HepG2 (cell line): Measurements from ENCODE around the gene LRR1. TPM values are rescaled to one million over a fixed set of nuclear protein-coding genes. Genes with fewer than 3 reads are reported as not detected.

Experiments
- ARID5B ChIP-seq: IDR thresholded peaks from 2 replicates; pipeline ENCODE4 v1.4.0; 2020; ENCODE audit warnings: mild to moderate bottlenecking, missing genetic modification reagents
- GLMP ChIP-seq: sonication (generic); formaldehyde crosslinking; IDR thresholded peaks from 2 replicates; pipeline ENCODE4 v1.9.0; 2021; ENCODE audit warnings: missing genetic modification reagents, mild to moderate bottlenecking, borderline replicate concordance
- GMEB2 ChIP-seq: IDR thresholded peaks from 2 replicates; pipeline ENCODE4 v1.6.1; 2016; ENCODE audit warnings: missing biosample characterization, missing genetic modification reagents, low read depth
- NKX3-1 ChIP-seq: sonication (generic); formaldehyde crosslinking; IDR thresholded peaks from 2 replicates; pipeline ENCODE4 v1.5.0; 2020; ENCODE audit warnings: missing genetic modification reagents
- SIX4 ChIP-seq: sonication (generic); formaldehyde crosslinking; IDR thresholded peaks from 2 replicates; pipeline ENCODE4 v1.4.0; 2020; ENCODE audit warnings: missing genetic modification reagents
- ZBTB7A ChIP-seq: sonication (generic); formaldehyde crosslinking; IDR thresholded peaks from 2 replicates; pipeline ENCODE4 v1.8.0; 2022; ENCODE audit warnings: mild to moderate bottlenecking, missing genetic modification reagents
- polyA plus RNA-seq, 8 experiments: library from polyadenylated mRNA; depleted of rRNA in 3 of 8; stranded (reverse) in 7 of 8; unstranded in 1 of 8; fragments of >200 nt; fragmentation: Illumina TruSeq in 4 of 8; extraction: Trizol in 4 of 8; gene quantifications; 2 replicates each; pipeline versions ENCODE4 v1.2.1 to v1.2.3, GENCODE V29; 2011 to 2016; ENCODE audit warnings: low read depth in 4 of 8, missing spikeins in 1 of 8, mixed read lengths in 1 of 8; ENCODE audit not compliant: insufficient read depth in 1 of 8
- total RNA-seq, 5 experiments: library from RNA; depleted of rRNA; stranded (reverse); fragments of >200 nt; fragmentation: Illumina TruSeq; extraction: Trizol; gene quantifications; 2 replicates each; pipeline ENCODE4 v1.2.3, GENCODE V29; 2016; ENCODE audit warnings: low read depth in 1 of 5

The LRR1 gene
- total and polyA plus RNA-seq, 2 of the 13 experiments (the other 11 are each of a cell fraction or from before 2014, with no cell fraction given): 7.0 to 36.2 TPM

- TF ChIP-seq ZBTB7A (CRISPR knock-in tag): no peak
- no peak for TF ChIP-seq GMEB2 (CRISPR knock-in tag)
- 0 out of 2 replicates have a peak, but pooled peaks have one; percentile 2 for TF ChIP-seq SIX4 (CRISPR knock-in tag)
- no peak for TF ChIP-seq GLMP (CRISPR knock-in tag)
- 0 out of 2 replicates have a peak, but pooled peaks have one; percentile 10 for TF ChIP-seq NKX3-1
- no peak for TF ChIP-seq ARID5B (CRISPR knock-in tag)
Measured at GRCh38 chr14:49621114-49621881, 22.6 kb downstream of the LRR1 start (continued).
